Measurements from ENCODE around the gene GIPR. TPM values are rescaled to one million over a fixed set of nuclear protein-coding genes. Genes with fewer than 3 reads are reported as not detected.

GIPR gene
- total RNA-seq, 1 donor from 2014 or later = 0.69 TPM

- intact Hi-C loops (cut with micrococcal nuclease) = loop anchor here (1.0 to 2.0 kb wide), 7 partner anchors 13 to 156 kb away; partner anchors contain the start of genes DMWD, IRF2BP1, QPCTL and SYMPK
Measured at GRCh38 chr19:45730368-45731288, 62.6 kb downstream of the GIPR start, which contains the start of gene FBXO46. Gene FBXO46 (minus strand): TSS chr19:45730896. CDS start chr19:45713495, 17,401 bp downstream.

More at GRCh38 chr19:45730368-45731288, 62.6 kb downstream of the GIPR start, which contains the start of gene FBXO46:
- DNase-seq (peak; percentile 86), ATAC-seq (ENCODE audit: low read depth) (peak; percentile 98)
- Mint-ChIP-seq H3K27me3 (no peaks in the 10 kb centered on the region), H3K36me3 (ENCODE audit: low read depth) (peaks cover 18% of the 10 kb centered on the region), H3K4me1 (peaks cover 25% of the 10 kb centered on the region), H3K9me3 (no peaks in the 10 kb centered on the region), H3K27ac (peak within 1 kb of the TSS; percentile 93), H3K4me3 (peak within 1 kb of the TSS; percentile 95)
- CTCF ChIA-PET = interaction anchor here (0.7 to 2.2 kb wide), 6 partner anchors 13 to 797 kb away, joined by 3 to 9 read pairs (median 4); partner anchors contain the start of genes QPCTL and SIX5
- TF ChIP-seq, protein P1, sequence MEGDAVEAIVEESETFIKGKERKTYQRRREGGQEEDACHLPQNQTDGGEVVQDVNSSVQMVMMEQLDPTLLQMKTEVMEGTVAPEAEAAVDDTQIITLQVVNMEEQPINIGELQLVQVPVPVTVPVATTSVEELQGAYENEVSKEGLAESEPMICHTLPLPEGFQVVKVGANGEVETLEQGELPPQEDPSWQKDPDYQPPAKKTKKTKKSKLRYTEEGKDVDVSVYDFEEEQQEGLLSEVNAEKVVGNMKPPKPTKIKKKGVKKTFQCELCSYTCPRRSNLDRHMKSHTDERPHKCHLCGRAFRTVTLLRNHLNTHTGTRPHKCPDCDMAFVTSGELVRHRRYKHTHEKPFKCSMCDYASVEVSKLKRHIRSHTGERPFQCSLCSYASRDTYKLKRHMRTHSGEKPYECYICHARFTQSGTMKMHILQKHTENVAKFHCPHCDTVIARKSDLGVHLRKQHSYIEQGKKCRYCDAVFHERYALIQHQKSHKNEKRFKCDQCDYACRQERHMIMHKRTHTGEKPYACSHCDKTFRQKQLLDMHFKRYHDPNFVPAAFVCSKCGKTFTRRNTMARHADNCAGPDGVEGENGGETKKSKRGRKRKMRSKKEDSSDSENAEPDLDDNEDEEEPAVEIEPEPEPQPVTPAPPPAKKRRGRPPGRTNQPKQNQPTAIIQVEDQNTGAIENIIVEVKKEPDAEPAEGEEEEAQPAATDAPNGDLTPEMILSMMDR (IDR thresholded peaks at IDR 0.05) = no peak
- POLR2A ChIA-PET = interaction anchor here (0.6 to 3.3 kb wide), 18 partner anchors 9 to 552 kb away, joined by 3 to 59 read pairs (median 6); partner anchors contain the start of genes BLOC1S3, DMWD, IRF2BP1 and MYPOP

Other genes starting within 250 kb of the GIPR start
- 69.2 and 71.6 TPM in 2 replicates for gene ERCC1, start 244.3 kb upstream of the GIPR start, total RNA-seq
- gene FOSB, start 200.2 kb upstream of the GIPR start, total RNA-seq = 16.8 and 20.4 TPM in 2 replicates
- gene RTN2, start 171.2 kb upstream of the GIPR start, total RNA-seq = 1.2 and 1.5 TPM in 2 replicates
- gene PPM1N, start 169.8 kb upstream of the GIPR start, total RNA-seq = 0.80 and 1.4 TPM in 2 replicates
- 294 and 300 TPM in 2 replicates for gene VASP, start 160.7 kb upstream of the GIPR start, total RNA-seq
- 12.0 and 14.4 TPM in 2 replicates for gene OPA3, start 83.4 kb upstream of the GIPR start, total RNA-seq
- not detected in 2 replicates for gene GPR4, start 66.0 kb upstream of the GIPR start, total RNA-seq
- gene EML2, start 28.8 kb upstream of the GIPR start, total RNA-seq = 73.8 and 97.7 TPM in 2 replicates
- 507 and 570 TPM in 2 replicates for gene SNRPD2, start 23.7 kb downstream of the GIPR start, total RNA-seq
- gene QPCTL, start 24.4 kb downstream of the GIPR start, total RNA-seq = 19.3 and 21.1 TPM in 2 replicates
- gene FBXO46, start 62.7 kb downstream of the GIPR start, total RNA-seq = 36.3 and 44.0 TPM in 2 replicates
- not detected in 2 replicates for gene MEIOSIN, start 65.2 kb downstream of the GIPR start, total RNA-seq
- 1.2 and 1.9 TPM in 2 replicates for gene SIX5, start 101.0 kb downstream of the GIPR start, total RNA-seq
- 34.3 and 39.0 TPM in 2 replicates for gene DMPK, start 114.3 kb downstream of the GIPR start, total RNA-seq
- gene DMWD, start 124.6 kb downstream of the GIPR start, total RNA-seq = 64.7 and 77.3 TPM in 2 replicates
- 0.29 and 0.51 TPM in 2 replicates for gene RSPH6A, start 147.1 kb downstream of the GIPR start, total RNA-seq
- gene SYMPK, start 194.9 kb downstream of the GIPR start, total RNA-seq = 131 and 150 TPM in 2 replicates
- gene FOXA3, start 196.1 kb downstream of the GIPR start, total RNA-seq = not detected in 2 replicates
- gene IRF2BP1, start 217.9 kb downstream of the GIPR start, total RNA-seq = 14.8 and 17.5 TPM in 2 replicates
- gene MYPOP, start 234.4 kb downstream of the GIPR start, total RNA-seq = 5.6 and 6.0 TPM in 2 replicates
- not detected in 2 replicates for gene NANOS2, start 246.6 kb downstream of the GIPR start, total RNA-seq

Measured in activated B cell treated with CpG ODN at 0.5 μM for 24 hours (primary cell).